H1 (cell line): ENCODE results near the gene DOCK10. TPM values are rescaled to one million over a fixed set of nuclear protein-coding genes. Genes with fewer than 3 reads are reported as not detected.

Source experiments
- CTCF ChIA-PET: fragments of 300-600 bp; sonication (Branson Sonifier 250); formaldehyde crosslinking; loops from one replicate; lab custom pipeline; 2021; ENCODE audit not compliant: partially characterized antibody; lab: Charles Lee
- POLR2A ChIA-PET: fragments of 300-600 bp; sonication (Branson Sonifier 250); formaldehyde crosslinking; loops from one replicate; lab custom pipeline; 2021; ENCODE audit warnings: inconsistent platforms; ENCODE audit not compliant: partially characterized antibody; lab: Charles Lee
- DNase-seq, 2 experiments: peaks; one replicate each; pipeline versions ENCODE4 v3.0.0 to v3.0.0-alpha.2; 2010 to 2022; ENCODE audit warnings: low spot score in 2 of 2, low read depth in 1 of 2, mixed read lengths in 1 of 2
- FAIRE-seq: peaks from 2 replicates; lab custom pipeline; 2011; peaks lifted over from hg19 to GRCh38; lab: Jason Lieb, UNC
- H2AFZ ChIP-seq: 2 replicates; pipeline ENCODE4 v1.8.1; 2012; ENCODE audit warnings: low read length, inconsistent platforms
- H2AK5ac ChIP-seq: 2 replicates; pipeline ENCODE4 v1.6.1; 2013; ENCODE audit warnings: low read depth, low read length
- H2BK120ac ChIP-seq: replicated peaks from 2 replicates; pipeline ENCODE3; 2013; ENCODE audit warnings: low read depth, low read length, inconsistent platforms
- H2BK12ac ChIP-seq: 2 replicates; pipeline ENCODE4 v1.6.1; 2013; ENCODE audit warnings: low read depth, low read length
- H2BK15ac ChIP-seq: 2 replicates; pipeline ENCODE4 v1.6.1; 2013; ENCODE audit warnings: low read length
- H2BK20ac ChIP-seq: 2 replicates; pipeline ENCODE4 v1.6.1; 2013; ENCODE audit warnings: low read length
- H2BK5ac ChIP-seq: 2 replicates; pipeline ENCODE4 v1.6.1; 2013; ENCODE audit warnings: low read depth, low read length
- H3K14ac ChIP-seq: 2 replicates; pipeline ENCODE4 v1.6.1; 2013; ENCODE audit warnings: inconsistent platforms; ENCODE audit not compliant: insufficient read length
- H3K18ac ChIP-seq: 2 replicates; pipeline ENCODE4 v1.6.1; 2013; ENCODE audit warnings: low read length; ENCODE audit errors: extremely low read depth
- H3K23ac ChIP-seq: 2 replicates; pipeline ENCODE4 v1.6.1; 2013; ENCODE audit warnings: inconsistent platforms; ENCODE audit not compliant: insufficient read length
- H3K23me2 ChIP-seq: 2 replicates; pipeline ENCODE4 v1.6.1; 2013; ENCODE audit warnings: low read depth, low read length
- H3K27ac ChIP-seq: 2 replicates; pipeline ENCODE4 v1.6.1; 2011; ENCODE audit warnings: low read depth, low read length, inconsistent platforms
- H3K27me3 ChIP-seq, 4 experiments: replicated peaks in 1 of 4; 1 replicate in 1 of 4; 2 replicates in 3 of 4; pipeline versions ENCODE4 v1.6.1 to v1.8.1; 2011 to 2013; ENCODE audit warnings: low read length in 3 of 4, mild to moderate bottlenecking in 3 of 4, inconsistent platforms in 2 of 4, mixed read lengths in 2 of 4, moderate library complexity in 1 of 4; ENCODE audit not compliant: control insufficient read depth in 3 of 4, insufficient read depth in 3 of 4; ENCODE audit errors: extremely low read depth in 1 of 4
- H3K36me3 ChIP-seq, 4 experiments: 2 replicates each; pipeline versions ENCODE4 v1.6.1 to v1.8.1; 2011 to 2013; ENCODE audit warnings: mild to moderate bottlenecking in 4 of 4, low read length in 3 of 4, moderate library complexity in 2 of 4, control low read depth in 1 of 4, inconsistent platforms in 1 of 4; ENCODE audit not compliant: insufficient read depth in 4 of 4, control insufficient read depth in 2 of 4
- H3K4ac ChIP-seq: replicated peaks from 2 replicates; pipeline ENCODE3; 2013; ENCODE audit warnings: low read length, low read depth, mixed read lengths, inconsistent platforms; ENCODE audit not compliant: insufficient read length
- H3K4me1 ChIP-seq, 4 experiments: replicated peaks in 1 of 4; 1 replicate in 1 of 4; 2 replicates in 3 of 4; pipeline versions ENCODE4 v1.6.1 to v1.8.1; 2011 to 2013; ENCODE audit warnings: low read length in 3 of 4, inconsistent platforms in 2 of 4, mixed read lengths in 1 of 4; ENCODE audit not compliant: insufficient read depth in 4 of 4, control insufficient read depth in 3 of 4
- H3K4me2 ChIP-seq, 2 experiments: 2 replicates each; pipeline versions ENCODE4 v1.6.1 to v1.8.1; 2011 to 2013; ENCODE audit warnings: low read depth in 2 of 2, low read length in 2 of 2, control low read depth in 1 of 2, inconsistent platforms in 1 of 2, mild to moderate bottlenecking in 1 of 2; ENCODE audit not compliant: insufficient read depth in 1 of 2
- H3K4me3 ChIP-seq, 4 experiments: fragments of 200-600, 300-600 bp in 1 of 4; sonication (generic), shearing (Covaris generic), sonication (Bioruptor Twin) in 1 of 4; 2 replicates each; pipeline versions ENCODE4 v1.5.1 to v1.8.1; 2011 to 2016; ENCODE audit warnings: low read length in 4 of 4, low read depth in 3 of 4, control low read depth in 2 of 4, inconsistent platforms in 2 of 4, mild to moderate bottlenecking in 2 of 4, mixed read lengths in 1 of 4, moderate library complexity in 1 of 4; ENCODE audit not compliant: insufficient read depth in 2 of 4; ENCODE audit errors: extremely low read depth in 1 of 4
- H3K56ac ChIP-seq: replicated peaks from 2 replicates; pipeline ENCODE3; 2013; ENCODE audit warnings: low read depth, mild to moderate bottlenecking, mixed read lengths, low read length, inconsistent platforms; ENCODE audit not compliant: insufficient read length
- H3K79me1 ChIP-seq: 2 replicates; pipeline ENCODE4 v1.6.1; 2013; ENCODE audit warnings: low read depth, low read length, control low read depth
- H3K79me2 ChIP-seq, 2 experiments: 2 replicates each; pipeline versions ENCODE4 v1.6.1 to v1.8.1; 2012 to 2013; ENCODE audit warnings: low read length in 2 of 2, mild to moderate bottlenecking in 2 of 2, inconsistent platforms in 1 of 2; ENCODE audit not compliant: insufficient read depth in 2 of 2, control insufficient read depth in 1 of 2
- H3K9ac ChIP-seq, 4 experiments: replicated peaks in 1 of 4; 1 replicate in 1 of 4; 2 replicates in 3 of 4; pipeline versions ENCODE4 v1.6.1 to v1.8.1; 2011 to 2013; ENCODE audit warnings: low read depth in 3 of 4, low read length in 3 of 4, control low read depth in 2 of 4, mild to moderate bottlenecking in 2 of 4, moderate library complexity in 2 of 4, inconsistent platforms in 1 of 4; ENCODE audit errors: extremely low read depth in 1 of 4
- H3K9me3 ChIP-seq, 2 experiments: 2 replicates each; pipeline versions ENCODE4 v1.6.1 to v1.8.1; 2012 to 2013; ENCODE audit warnings: mild to moderate bottlenecking in 2 of 2, moderate library complexity in 2 of 2, control low read depth in 1 of 2, inconsistent platforms in 1 of 2, low read depth in 1 of 2, low read length in 1 of 2, mixed read lengths in 1 of 2; ENCODE audit not compliant: insufficient read depth in 2 of 2
- H4K20me1 ChIP-seq, 2 experiments: replicated peaks in 1 of 2; 2 replicates each; pipeline versions ENCODE3 to v1.8.1; 2011 to 2013; ENCODE audit warnings: inconsistent platforms in 2 of 2, low read length in 2 of 2, mild to moderate bottlenecking in 1 of 2; ENCODE audit not compliant: insufficient read depth in 2 of 2, control insufficient read depth in 1 of 2
- H4K5ac ChIP-seq: 2 replicates; pipeline ENCODE4 v1.6.1; 2013; ENCODE audit warnings: low read length, low read depth, mixed read lengths, inconsistent platforms; ENCODE audit not compliant: insufficient read length
- H4K8ac ChIP-seq: 2 replicates; pipeline ENCODE4 v1.8.0; 2013; ENCODE audit warnings: mild to moderate bottlenecking, moderate library complexity, low read length, inconsistent platforms; ENCODE audit not compliant: insufficient read depth; ENCODE audit errors: extremely low read depth
- H4K91ac ChIP-seq: replicated peaks from 2 replicates; pipeline ENCODE3; 2013; ENCODE audit warnings: low read length, mixed read lengths, inconsistent platforms; ENCODE audit not compliant: insufficient read length
- BACH1 ChIP-seq: IDR thresholded peaks from 2 replicates; pipeline ENCODE4 v1.6.1; 2012; ENCODE audit warnings: low read length, improper control_type of control experiment
- CBX5 ChIP-seq: fragments of 300-800, 300-1000 bp; sonication (generic); IDR thresholded peaks from 2 replicates; pipeline ENCODE4 v1.7.1; 2016; ENCODE audit warnings: antibody characterized with exemption, low read length, low read depth
- GTF2F1 ChIP-seq: IDR thresholded peaks from 2 replicates; pipeline ENCODE4 v1.6.1; 2012; ENCODE audit warnings: low read depth, low read length, improper control_type of control experiment, borderline replicate concordance
- MAFK ChIP-seq: IDR thresholded peaks from 2 replicates; pipeline ENCODE4 v1.6.1; 2012; ENCODE audit warnings: low read depth, mild to moderate bottlenecking, improper control_type of control experiment, low read length
- NRF1 ChIP-seq: IDR thresholded peaks from 2 replicates; pipeline ENCODE4 v1.6.1; 2011; ENCODE audit warnings: mild to moderate bottlenecking, low read depth, low read length, improper control_type of control experiment
- POLR2A ChIP-seq, 2 experiments: IDR thresholded peaks; 1 replicate in 1 of 2; 2 replicates in 1 of 2; pipeline ENCODE4 v1.6.1; 2011; ENCODE audit warnings: low read depth in 2 of 2, low read length in 2 of 2, mild to moderate bottlenecking in 2 of 2; ENCODE audit errors: control extremely low read depth in 1 of 2
- POU5F1 ChIP-seq: IDR thresholded peaks from 2 replicates; pipeline ENCODE4 v1.6.1; 2011; ENCODE audit warnings: low read depth, mild to moderate bottlenecking, low read length, moderate library complexity
- RAD21 ChIP-seq, 2 experiments: IDR thresholded peaks in 1 of 2; conservative IDR thresholded peaks in 1 of 2; 2 replicates each; pipeline ENCODE4 v1.6.1; 2011; ENCODE audit warnings: low read depth in 2 of 2, low read length in 2 of 2, improper control_type of control experiment in 1 of 2, inconsistent platforms in 1 of 2, mild to moderate bottlenecking in 1 of 2, moderate library complexity in 1 of 2
- SAP30 ChIP-seq: fragments of 300-600 bp; sonication (generic); IDR thresholded peaks from 2 replicates; pipeline ENCODE4 v1.7.1; 2012; ENCODE audit warnings: low read length, moderate library complexity, mild to moderate bottlenecking, inconsistent platforms; ENCODE audit not compliant: insufficient read depth, insufficient replicate concordance
- SIN3A ChIP-seq, 2 experiments: IDR thresholded peaks in 1 of 2; conservative IDR thresholded peaks in 1 of 2; 2 replicates each; pipeline ENCODE4 v1.6.1; 2011 to 2012; ENCODE audit warnings: low read length in 2 of 2, improper control_type of control experiment in 1 of 2, low read depth in 1 of 2, mild to moderate bottlenecking in 1 of 2
- YY1 ChIP-seq: IDR thresholded peaks from 2 replicates; pipeline ENCODE4 v1.6.1; 2011; ENCODE audit warnings: low read depth, mild to moderate bottlenecking, low read length
- ZNF274 ChIP-seq: IDR thresholded peaks from 2 replicates; pipeline ENCODE4 v1.7.0; 2012; ENCODE audit warnings: low read length, borderline replicate concordance; ENCODE audit errors: extremely low read depth
- WGBS, 2 experiments: shearing (Covaris generic) in 1 of 2; methylation state at CpG; one replicate each; pipeline versions ENCODE4 v1.1.6 to v1.1.7; 2013 to 2015; ENCODE audit warnings: low lambda C conversion rate in 2 of 2, mixed read lengths in 2 of 2, inconsistent platforms in 1 of 2, low coverage in 1 of 2, missing lambda C conversion rate in 1 of 2; ENCODE audit not compliant: insufficient replicate concordance in 2 of 2, insufficient coverage in 1 of 2, insufficient read length in 1 of 2; ENCODE audit errors: extremely low coverage in 1 of 2, missing lambda C conversion rate in 1 of 2; 5-methylcytosine and 5-hydroxymethylcytosine counted together
- polyA plus RNA-seq, 7 experiments: library from polyadenylated mRNA; depleted of rRNA in 3 of 7; stranded (reverse) in 5 of 7; unstranded in 2 of 7; fragments of >200 nt in 5 of 7; fragments of 200-250 nt in 2 of 7; gene quantifications; 1 replicate in 5 of 7; 2 replicates in 1 of 7; 4 replicates in 1 of 7; pipeline versions ENCODE4 v1.2.1 to v1.2.3, GENCODE V29; 2011 to 2013; ENCODE audit warnings: missing spikeins in 2 of 7, mixed read lengths in 2 of 7
- total RNA-seq: library from RNA; stranded (reverse); fragmentation: NEBNext Ultra II Directional; extraction: Animal tissue kit (Norgen Biotek cat#: 25700); gene quantifications from 2 replicates; pipeline ENCODE4 v1.2.1, GENCODE V29; 2021
- TF ChIP-seq, protein P1 (sequence below): IDR thresholded peaks from 2 replicates; pipeline ENCODE4 v1.6.1; 2012; ENCODE audit warnings: inconsistent platforms
- TF ChIP-seq, protein P2 (sequence below): IDR thresholded peaks from 2 replicates; pipeline ENCODE4 v1.6.1; 2011; ENCODE audit warnings: low read depth, mild to moderate bottlenecking, low read length; ENCODE audit not compliant: insufficient read depth

Gene DOCK10
- total and polyA plus RNA-seq, 2 of the 8 experiments (the other 6 are each of a cell fraction or from before 2014, with no cell fraction given): 0.33 to 1.6 TPM

DNA sequence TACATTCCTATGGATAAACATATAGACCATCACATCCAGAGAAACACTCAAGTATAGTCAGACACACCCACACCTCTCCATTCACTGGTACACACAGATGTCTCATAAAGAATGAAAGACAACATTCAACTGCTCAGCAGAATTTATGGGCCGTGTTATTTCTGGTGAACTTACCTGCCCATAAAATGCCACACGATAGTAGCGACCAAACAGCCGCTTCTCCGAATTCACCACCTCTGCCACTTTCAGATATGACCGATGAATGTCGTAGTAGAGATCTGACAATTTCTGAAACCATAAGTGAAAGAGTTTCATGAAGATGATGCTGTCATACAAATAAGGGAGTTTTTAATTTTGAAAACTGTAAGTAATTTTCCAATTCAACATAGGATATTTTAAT, 255.4 kb downstream of the DOCK10 start:
- no peak overlapping the region for H4K5ac ChIP-seq
- no peak overlapping the region for H3K27ac ChIP-seq
- H3K27me3 ChIP-seq: no peaks in the 10 kb centered on the region
- no peak overlapping the region for H4K91ac ChIP-seq
- H3K4me2 ChIP-seq: no peak overlapping the region
- POLR2A ChIA-PET: no interaction called here
- H4K20me1 ChIP-seq: no peaks in the 10 kb centered on the region
- DNase-seq (no peak), FAIRE-seq (no peak)
- no peak overlapping the region for H3K4me3 ChIP-seq
- H3K4ac ChIP-seq: no peak overlapping the region
- no peaks in the 10 kb centered on the region for H3K9me3 ChIP-seq
- H3K18ac ChIP-seq: no peak overlapping the region
- no peak overlapping the region for H2BK5ac ChIP-seq
- no peak overlapping the region for H2AFZ ChIP-seq
- H3K4me1 ChIP-seq: no peaks in the 10 kb centered on the region
- no peak overlapping the region for H2BK15ac ChIP-seq
- H2BK20ac ChIP-seq: no peak overlapping the region
- no peak overlapping the region for H2AK5ac ChIP-seq
- H3K23me2 ChIP-seq: no peaks in the 10 kb centered on the region
- CTCF ChIA-PET: interaction anchor here (1.0 to 2.3 kb wide), 3 partner anchors 9 to 10 kb away, joined by 3 to 8 read pairs (median 4); no protein-coding TSS in a partner anchor
- no peak overlapping the region for H2BK12ac ChIP-seq
- H3K79me1 ChIP-seq: no peaks in the 10 kb centered on the region
- no peak overlapping the region for H3K9ac ChIP-seq
- H3K36me3 ChIP-seq: no peaks in the 10 kb centered on the region
- H3K23ac ChIP-seq: no peak overlapping the region
- no peak overlapping the region for H4K8ac ChIP-seq
- WGBS, 2 experiments: 93% methylated on average over 7 of the region's 7 CpGs; no CpG with 5 or more reads in 1 of the 2 experiments
- no peaks in the 10 kb centered on the region for H3K79me2 ChIP-seq
- no peak overlapping the region for H2BK120ac ChIP-seq
- H3K14ac ChIP-seq: no peak overlapping the region
- H3K56ac ChIP-seq: no peak overlapping the region
- TF ChIP-seq CBX5: no peak
- no peak for TF ChIP-seq ZNF274
- TF ChIP-seq, protein P1, sequence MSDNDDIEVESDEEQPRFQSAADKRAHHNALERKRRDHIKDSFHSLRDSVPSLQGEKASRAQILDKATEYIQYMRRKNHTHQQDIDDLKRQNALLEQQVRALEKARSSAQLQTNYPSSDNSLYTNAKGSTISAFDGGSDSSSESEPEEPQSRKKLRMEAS: no peak
- TF ChIP-seq BACH1: no peak
- TF ChIP-seq POLR2A (IDR thresholded peaks at IDR 0.05; ENCODE audit: control extremely low read depth in 1 of 2, low read depth in 2 of 2, low read length in 2 of 2): no peak
- no peak for TF ChIP-seq RAD21 (IDR thresholded peaks at IDR 0.05 in 1 of 2, conservative IDR thresholded peaks at IDR 0.05 in 1 of 2; ENCODE audit: low read depth in 2 of 2, low read length in 2 of 2)
- no peak for TF ChIP-seq NRF1
- TF ChIP-seq SAP30: no peak
- TF ChIP-seq POU5F1: no peak
- TF ChIP-seq SIN3A (conservative IDR thresholded peaks at IDR 0.05 in 1 of 2, IDR thresholded peaks at IDR 0.05 in 1 of 2; ENCODE audit: low read depth in 1 of 2, low read length in 2 of 2): no peak
- TF ChIP-seq GTF2F1: no peak
- TF ChIP-seq YY1: no peak
- TF ChIP-seq, protein P2, sequence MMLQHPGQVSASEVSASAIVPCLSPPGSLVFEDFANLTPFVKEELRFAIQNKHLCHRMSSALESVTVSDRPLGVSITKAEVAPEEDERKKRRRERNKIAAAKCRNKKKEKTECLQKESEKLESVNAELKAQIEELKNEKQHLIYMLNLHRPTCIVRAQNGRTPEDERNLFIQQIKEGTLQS: no peak
- no peak for TF ChIP-seq MAFK
